ENCODE data around the gene PHF2.

The PHF2 gene

DNA sequence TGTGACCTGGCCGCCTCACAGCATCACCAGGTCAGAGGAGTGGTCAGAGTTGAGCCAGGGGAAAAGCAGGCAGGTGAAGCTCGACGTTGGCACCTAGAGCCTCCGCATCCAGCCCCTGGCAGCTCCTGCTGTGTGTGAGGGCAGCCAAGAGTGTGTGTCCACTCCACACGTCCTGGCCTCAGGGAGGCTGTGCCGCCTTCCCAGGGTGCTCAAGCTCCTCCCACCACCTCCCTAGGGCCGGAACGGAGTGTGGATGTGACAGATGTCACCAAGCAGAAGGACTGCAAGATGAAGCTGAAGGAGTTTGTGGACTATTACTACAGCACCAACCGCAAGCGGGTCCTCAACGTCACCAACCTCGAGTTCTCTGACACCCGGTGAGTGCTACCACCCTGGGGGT, 72.5 kb downstream of the PHF2 start:
- Mint-ChIP-seq H3K36me3 (ENCODE audit: low read depth) (peaks cover 5% of the 10 kb centered on the region), H3K4me3 (no peak overlapping the region), H3K27me3 (no peaks in the 10 kb centered on the region), H3K9me3 (no peaks in the 10 kb centered on the region), H3K27ac (no peak overlapping the region), H3K4me1 (no peaks in the 10 kb centered on the region)
- DNase-seq, result no peak
- no peak for ATAC-seq

GRCh38 chr9:93649610-93650261, 73.4 kb downstream of the PHF2 start:
- no peak overlapping the region for H3K4me3 Mint-ChIP-seq
- ATAC-seq, result no peak
- no peak overlapping the region for H3K27ac Mint-ChIP-seq

DNA sequence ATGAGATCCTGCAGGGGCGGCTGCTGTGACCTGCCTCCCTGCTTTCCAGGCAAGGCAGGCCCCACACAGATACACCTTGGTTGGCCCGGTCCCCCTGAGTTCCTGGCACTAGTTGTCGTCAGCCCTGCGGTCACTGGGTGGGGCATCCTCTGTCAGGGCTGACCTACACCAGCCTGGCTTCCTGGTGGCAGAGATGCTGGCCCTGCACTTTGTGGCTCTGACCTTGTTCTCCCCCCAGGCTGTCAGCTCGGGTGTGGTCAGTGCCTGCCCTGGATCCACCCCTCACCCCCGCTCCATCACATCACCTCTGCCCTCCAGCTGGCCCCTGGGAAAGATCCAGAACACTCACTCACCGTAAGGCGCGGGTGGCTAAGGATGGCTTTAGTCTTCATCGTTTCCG, 74.1 kb downstream of the PHF2 start:
- ATAC-seq, result no peak
- Mint-ChIP-seq H3K27me3 (no peaks in the 10 kb centered on the region), H3K4me1 (no peaks in the 10 kb centered on the region), H3K4me3 (no peak overlapping the region), H3K27ac (no peak overlapping the region), H3K9me3 (no peaks in the 10 kb centered on the region), H3K36me3 (ENCODE audit: low read depth) (peaks cover 3% of the 10 kb centered on the region)
- DNase-seq, result no peak

More at GRCh38 chr9:93649610-93650261, 73.4 kb downstream of the PHF2 start:
- Mint-ChIP-seq H3K9me3 (no peaks in the 10 kb centered on the region), H3K4me1 (no peaks in the 10 kb centered on the region), H3K36me3 (ENCODE audit: low read depth) (peaks cover 3% of the 10 kb centered on the region), H3K27me3 (no peaks in the 10 kb centered on the region)
- DNase-seq, result no peak

- Mint-ChIP-seq H3K36me3 (ENCODE audit: low read depth) (peaks cover 3% of the 10 kb centered on the region), H3K9me3 (no peaks in the 10 kb centered on the region), H3K4me1 (no peaks in the 10 kb centered on the region), H3K4me3 (no peak overlapping the region), H3K27ac (no peak overlapping the region), H3K27me3 (no peaks in the 10 kb centered on the region)
- DNase-seq (no peak), ATAC-seq (no peak)
These were observed 75.2 kb downstream of the PHF2 start for GRCh38 chr9:93651521-93651950.

DNA sequence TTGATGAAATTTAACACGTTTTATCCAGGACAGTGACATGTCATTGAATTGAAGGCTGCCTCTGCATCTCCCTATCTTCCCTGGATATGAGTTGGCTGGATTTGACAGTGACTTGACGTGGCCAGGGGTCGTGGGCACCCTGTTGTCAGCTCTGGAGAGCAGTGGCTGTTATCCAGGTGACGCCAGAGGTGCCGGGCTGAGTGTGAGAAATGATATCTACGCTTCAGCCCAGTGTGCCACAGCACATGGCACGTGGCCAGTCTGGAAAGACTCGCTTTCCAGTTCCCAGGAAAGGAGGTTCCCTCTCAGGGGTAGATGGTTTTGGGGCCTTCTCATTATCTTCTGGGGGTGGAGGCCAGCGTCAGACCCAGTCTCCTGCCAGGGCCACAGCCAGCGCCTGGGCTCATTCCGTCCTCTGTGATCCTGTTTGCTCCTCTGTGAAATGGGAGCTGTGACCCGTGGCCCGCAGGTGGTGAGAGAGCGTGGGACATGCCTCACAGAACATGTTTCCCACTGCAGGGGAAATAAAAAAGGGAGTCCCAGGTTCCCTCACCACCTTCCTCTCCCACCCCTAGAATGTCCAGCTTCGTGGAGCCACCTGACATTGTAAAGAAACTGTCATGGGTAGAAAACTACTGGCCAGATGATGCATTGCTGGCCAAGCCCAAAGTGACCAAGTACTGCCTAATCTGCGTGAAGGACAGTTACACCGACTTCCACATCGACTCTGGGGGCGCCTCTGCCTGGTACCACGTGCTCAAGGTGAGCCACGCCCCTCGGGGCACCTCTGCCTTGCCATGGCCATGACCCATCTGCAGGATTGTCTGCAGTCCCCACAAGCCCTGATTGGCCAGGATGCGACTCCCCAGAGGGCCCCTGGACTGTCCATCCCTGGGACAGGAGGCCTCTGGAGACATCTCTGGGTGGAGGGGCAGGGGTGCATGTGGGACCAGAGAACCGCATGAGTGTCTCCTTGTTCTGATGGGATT, 76.5 kb downstream of the PHF2 start:
- no peak for DNase-seq
- Mint-ChIP-seq H3K36me3 (ENCODE audit: low read depth) (peaks cover 3% of the 10 kb centered on the region), H3K4me1 (no peaks in the 10 kb centered on the region), H3K27me3 (no peaks in the 10 kb centered on the region), H3K27ac (no peak overlapping the region), H3K9me3 (no peaks in the 10 kb centered on the region), H3K4me3 (no peak overlapping the region)
- no peak for ATAC-seq

- ATAC-seq, result no peak
- H3K4me1 Mint-ChIP-seq, result no peaks in the 10 kb centered on the region
- no peaks in the 10 kb centered on the region for H3K9me3 Mint-ChIP-seq
- no peak overlapping the region for H3K27ac Mint-ChIP-seq
- no peak for DNase-seq
- H3K4me3 Mint-ChIP-seq, result no peak overlapping the region
- H3K27me3 Mint-ChIP-seq, result no peaks in the 10 kb centered on the region
- H3K36me3 Mint-ChIP-seq (ENCODE audit: low read depth), result peaks cover 3% of the 10 kb centered on the region
These were observed 77.4 kb downstream of the PHF2 start for GRCh38 chr9:93653760-93654159.

DNA sequence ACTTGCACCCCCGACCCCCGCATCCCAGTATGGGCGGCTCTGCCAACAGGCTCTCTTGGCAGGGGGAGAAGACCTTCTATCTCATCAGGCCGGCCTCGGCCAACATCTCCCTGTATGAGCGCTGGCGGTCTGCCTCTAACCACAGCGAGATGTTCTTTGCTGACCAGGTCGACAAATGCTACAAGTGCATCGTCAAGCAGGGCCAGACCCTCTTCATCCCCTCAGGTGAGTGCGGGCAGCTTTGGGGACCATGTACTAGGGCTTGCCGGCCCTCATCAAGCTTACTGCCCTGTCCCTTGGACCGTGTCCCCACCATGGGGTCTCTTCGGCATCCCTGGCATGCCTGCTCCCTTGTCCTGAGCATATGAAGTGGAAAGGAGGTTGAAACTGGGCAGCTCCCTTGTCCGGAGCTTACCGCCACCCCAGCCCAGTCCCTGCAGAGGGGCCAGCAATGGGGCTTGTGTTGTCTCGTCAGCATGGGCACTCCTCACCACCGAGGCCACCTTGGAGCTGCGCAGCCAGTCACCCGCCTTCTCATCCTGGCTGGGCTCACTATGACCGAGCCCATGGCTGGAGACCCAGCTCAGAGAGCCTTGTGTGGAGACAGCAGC, 78.1 kb downstream of the PHF2 start:
- no peaks in the 10 kb centered on the region for H3K4me1 Mint-ChIP-seq
- DNase-seq (no peak), ATAC-seq (no peak)
- no peak overlapping the region for H3K4me3 Mint-ChIP-seq
- no peaks in the 10 kb centered on the region for H3K27me3 Mint-ChIP-seq
- no peak overlapping the region for H3K27ac Mint-ChIP-seq
- no peaks in the 10 kb centered on the region for H3K9me3 Mint-ChIP-seq
- peaks cover 3% of the 10 kb centered on the region for H3K36me3 Mint-ChIP-seq (ENCODE audit: low read depth)

GRCh38 chr9:93655621-93656425, 79.4 kb downstream of the PHF2 start:
- ATAC-seq (no peak), DNase-seq (no peak)
- no peak overlapping the region for H3K4me3 Mint-ChIP-seq
- H3K36me3 Mint-ChIP-seq (ENCODE audit: low read depth), result peaks cover 10% of the 10 kb centered on the region
- H3K9me3 Mint-ChIP-seq, result no peaks in the 10 kb centered on the region
- no peaks in the 10 kb centered on the region for H3K4me1 Mint-ChIP-seq
- H3K27ac Mint-ChIP-seq, result no peak overlapping the region
- no peaks in the 10 kb centered on the region for H3K27me3 Mint-ChIP-seq

GRCh38 chr9:93656426-93657239, 80.2 kb downstream of the PHF2 start:
- no peaks in the 10 kb centered on the region for H3K4me1 Mint-ChIP-seq
- H3K4me3 Mint-ChIP-seq, result no peak overlapping the region
- H3K9me3 Mint-ChIP-seq, result no peaks in the 10 kb centered on the region
- no peak for ATAC-seq
- DNase-seq, result no peak
- H3K27me3 Mint-ChIP-seq, result no peaks in the 10 kb centered on the region
- no peak overlapping the region for H3K27ac Mint-ChIP-seq
- peaks cover 10% of the 10 kb centered on the region for H3K36me3 Mint-ChIP-seq (ENCODE audit: low read depth)

DNA sequence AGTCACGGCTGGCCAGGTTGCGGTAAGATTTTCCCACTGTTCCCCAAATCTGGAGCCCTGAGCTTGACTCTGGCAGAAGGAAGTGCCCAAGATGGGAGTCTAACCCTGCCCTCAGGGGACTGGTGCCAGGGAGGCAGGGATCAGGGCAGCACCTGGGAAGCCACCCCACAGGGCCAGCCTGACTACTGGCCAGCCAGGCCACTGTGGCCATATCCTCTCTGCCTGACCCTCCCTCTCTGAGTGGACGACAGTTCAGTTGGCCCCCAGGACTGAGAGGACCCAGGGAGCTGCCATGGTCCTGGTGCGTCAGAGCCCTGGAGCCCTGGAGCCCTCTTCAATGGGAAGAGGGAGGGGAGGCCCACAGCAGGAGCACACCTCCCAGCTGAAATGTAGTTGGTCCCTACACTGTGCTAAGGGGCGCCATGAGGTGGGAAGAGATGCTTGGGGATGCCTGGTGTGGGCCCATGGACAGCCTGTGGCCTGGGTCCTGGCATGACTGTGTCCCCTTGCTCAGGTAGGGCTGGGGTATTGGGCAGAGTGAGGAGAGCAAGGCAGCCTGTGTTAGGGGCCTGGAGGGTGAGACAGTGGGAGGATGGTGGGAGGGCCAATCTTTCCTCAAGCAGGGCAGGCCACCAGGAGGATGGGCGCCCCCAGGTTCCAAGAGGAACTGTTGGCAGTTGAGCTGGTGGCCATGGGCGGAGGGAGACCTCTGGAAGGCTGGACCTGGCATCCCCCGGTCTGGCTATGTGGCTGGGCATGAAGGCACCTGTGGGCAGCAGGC, 81.1 kb downstream of the PHF2 start:
- H3K9me3 Mint-ChIP-seq, result no peaks in the 10 kb centered on the region
- H3K4me1 Mint-ChIP-seq, result no peaks in the 10 kb centered on the region
- peaks cover 9% of the 10 kb centered on the region for H3K36me3 Mint-ChIP-seq (ENCODE audit: low read depth)
- DNase-seq (no peak), ATAC-seq (no peak)
- no peaks in the 10 kb centered on the region for H3K27me3 Mint-ChIP-seq
- H3K27ac Mint-ChIP-seq, result no peak overlapping the region
- no peak overlapping the region for H3K4me3 Mint-ChIP-seq

DNA sequence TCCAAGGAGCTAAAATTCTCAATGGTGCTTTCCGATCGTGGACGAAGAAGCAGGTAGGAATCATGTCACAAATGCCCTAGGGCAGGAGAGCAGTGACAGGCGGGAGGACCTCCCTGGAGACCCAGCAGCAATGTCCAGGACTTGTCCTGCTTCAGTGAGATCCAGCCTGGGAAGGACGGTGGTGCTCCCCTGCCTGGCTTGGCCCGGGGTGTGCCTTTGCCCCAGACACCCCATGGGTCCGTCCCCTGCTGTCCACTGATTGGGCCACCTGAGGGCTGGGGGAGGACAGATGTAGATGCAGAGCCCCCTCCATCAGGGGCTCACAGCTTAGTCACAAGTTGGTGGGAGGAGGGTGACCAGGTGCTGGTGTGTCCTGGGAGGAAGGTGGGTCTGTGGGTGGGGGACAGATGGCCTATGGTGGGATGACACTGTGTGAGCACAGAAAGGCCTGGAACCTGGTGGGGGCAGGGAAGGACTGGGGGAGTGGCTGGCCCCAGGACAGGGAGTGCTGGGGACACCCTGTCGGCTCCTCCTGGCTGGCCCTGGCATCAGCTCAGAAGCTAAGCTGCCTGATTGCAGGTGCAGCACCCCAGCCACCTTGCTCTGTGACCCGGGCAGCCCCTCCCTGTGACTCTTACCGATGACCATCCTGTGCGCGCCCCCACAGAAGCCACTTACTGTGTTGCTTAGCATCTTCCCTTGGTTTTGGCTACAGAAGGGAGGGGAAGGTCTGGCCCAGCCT, 82.0 kb downstream of the PHF2 start:
- DNase-seq (no peak), ATAC-seq (no peak)
- Mint-ChIP-seq H3K36me3 (ENCODE audit: low read depth) (peaks cover 7% of the 10 kb centered on the region), H3K4me3 (no peak overlapping the region), H3K9me3 (no peaks in the 10 kb centered on the region), H3K27ac (no peak overlapping the region), H3K4me1 (no peaks in the 10 kb centered on the region), H3K27me3 (no peaks in the 10 kb centered on the region)

DNA sequence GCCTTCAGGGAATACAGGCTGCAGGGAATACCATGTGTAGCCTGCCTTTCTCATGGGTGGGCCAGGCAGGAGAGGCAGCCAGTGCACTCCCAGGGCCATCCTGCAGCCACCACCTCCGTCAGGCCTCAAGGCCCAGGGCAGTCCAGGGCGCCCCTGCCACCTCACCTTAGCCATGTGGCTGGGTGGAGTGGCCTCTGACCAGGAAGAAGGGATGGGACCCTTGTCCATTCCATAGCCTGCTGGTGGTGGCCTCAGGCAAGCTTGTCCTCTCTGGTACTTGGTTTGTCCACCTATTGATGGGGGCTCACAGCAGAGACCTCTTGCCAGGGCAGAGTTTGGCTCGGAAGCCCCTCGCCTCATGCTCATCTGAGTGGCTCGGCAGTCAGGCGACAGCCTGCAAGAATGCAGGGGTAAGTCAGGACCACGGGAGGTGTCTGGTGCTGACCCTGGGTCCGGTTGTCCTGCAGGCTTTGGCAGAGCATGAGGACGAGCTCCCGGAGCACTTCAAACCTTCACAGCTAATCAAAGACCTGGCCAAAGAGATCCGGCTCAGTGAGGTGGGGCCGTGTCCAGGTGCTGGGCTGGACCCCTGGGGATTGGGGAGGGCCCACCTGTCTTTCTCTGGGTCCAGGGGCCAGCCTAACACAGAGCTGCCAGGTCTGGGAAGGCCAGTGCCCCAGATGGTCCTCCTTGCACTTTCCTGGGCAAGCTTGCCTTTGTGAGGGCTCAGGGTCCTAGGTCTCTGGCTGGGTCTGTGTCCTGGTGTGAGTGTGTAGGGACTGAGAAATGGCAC, 82.9 kb downstream of the PHF2 start:
- no peaks in the 10 kb centered on the region for H3K27me3 Mint-ChIP-seq
- H3K27ac Mint-ChIP-seq, result no peak overlapping the region
- no peak for DNase-seq

More for the DNA sequence above, 82.9 kb downstream of the PHF2 start:
- Mint-ChIP-seq H3K4me1 (no peaks in the 10 kb centered on the region), H3K4me3 (no peak overlapping the region), H3K36me3 (ENCODE audit: low read depth) (peaks cover 7% of the 10 kb centered on the region), H3K9me3 (no peaks in the 10 kb centered on the region)
- ATAC-seq, result no peak
